Mammary epithelial cell (primary cell): Measurements from ENCODE around the gene NOTCH2.

Source experiments
- CTCF ChIP-seq, 2 donors: IDR thresholded peaks in 1 of 2; conservative IDR thresholded peaks in 1 of 2; 2 replicates each; pipeline ENCODE4 v1.5.1; 2011 to 2012; ENCODE audit warnings: inconsistent platforms in 2 of 2, low read length in 2 of 2, mild to moderate bottlenecking in 2 of 2, control low read depth in 1 of 2, low read depth in 1 of 2; ENCODE audit not compliant: insufficient read depth in 1 of 2; ENCODE audit errors: extremely low read depth in 1 of 2
- EZH2 ChIP-seq: IDR thresholded peaks from 2 replicates; pipeline ENCODE4 v1.6.1; 2012; ENCODE audit warnings: low read length, inconsistent platforms, borderline replicate concordance

GRCh38 chr1:119956306-119956705 lies 113.2 kb downstream of the NOTCH2 start:
- TF ChIP-seq CTCF (conservative IDR thresholded peaks at IDR 0.05 in 1 of 2, IDR thresholded peaks at IDR 0.05 in 1 of 2; ENCODE audit: extremely low read depth in 1 of 2, insufficient read depth in 1 of 2, low read depth in 1 of 2, low read length in 2 of 2) (no peak), EZH2 (no peak)
